Testis (tissue), 3 donors: Measurements from ENCODE around the gene KCNQ1. TPM values are rescaled to one million over a fixed set of nuclear protein-coding genes. Genes with fewer than 3 reads are reported as not detected.

ENCODE experiments used
- DNase-seq: peaks from one replicate; pipeline ENCODE4 v3.0.0-alpha.2; 2019
- H3K27ac ChIP-seq, 2 donors: fragments of 200-600 bp; sonication (generic); one replicate each; pipeline ENCODE4 v1.5.1; 2019
- H3K27me3 ChIP-seq: fragments of 200-600 bp; sonication (generic); one replicate; pipeline ENCODE4 v1.5.1; 2019
- H3K36me3 ChIP-seq: fragments of 200-600 bp; sonication (generic); one replicate; pipeline ENCODE4 v1.5.1; 2017; ENCODE audit warnings: low read depth; ENCODE audit errors: missing control alignments
- H3K4me1 ChIP-seq: fragments of 200-600 bp; sonication (generic); one replicate; pipeline ENCODE4 v1.5.1; 2019
- H3K4me3 ChIP-seq, 2 donors: fragments of 200-600 bp; sonication (generic); one replicate each; pipeline ENCODE4 v1.5.1; 2017 to 2019
- H3K9me3 ChIP-seq: fragments of 200-600 bp; sonication (generic); one replicate; pipeline ENCODE4 v1.5.1; 2017
- CTCF ChIP-seq, 3 experiments: fragments of 450-650 bp in 2 of 3; fragments of 200-600 bp in 1 of 3; sonication (generic) in 1 of 3; IDR thresholded peaks; one replicate each; pipeline ENCODE4 v1.5.1; 2016 to 2019; ENCODE audit warnings: antibody characterized with exemption in 3 of 3, mild to moderate bottlenecking in 2 of 3, moderate library complexity in 1 of 3
- POLR2A ChIP-seq: fragments of 450-650 bp; IDR thresholded peaks from one replicate; pipeline ENCODE4 v1.6.1; 2017; ENCODE audit warnings: antibody characterized with exemption, mild to moderate bottlenecking, moderate library complexity
- WGBS, 2 donors: methylation state at CpG; one replicate each; pipeline ENCODE4 v1.1.5; 2018; 5-methylcytosine and 5-hydroxymethylcytosine counted together
- intact Hi-C: fragments of 100-400 bp; cut with DNase I; formaldehyde crosslinking; loops from one replicate; pipeline ENCODE4 v1.15.1; 2023; ENCODE audit warnings: low total_unique reads
- polyA plus RNA-seq: library from polyadenylated mRNA; stranded (reverse); fragments of 350-450 nt; fragmentation: Illumina TruSeq; extraction: RNeasy Lipid Tissue Mini Kit (QIAGEN cat#74804); gene quantifications from one replicate; pipeline ENCODE4 v1.2.3, GENCODE V29; 2014; ENCODE audit warnings: low read depth, low replicate concordance; ENCODE audit not compliant: insufficient read depth
- total RNA-seq, 2 donors: library from RNA; depleted of rRNA; stranded (reverse); fragments of >200 nt; gene quantifications; one replicate each; pipeline ENCODE4 v1.2.3, GENCODE V29; 2016

Gene KCNQ1
- total and polyA plus RNA-seq, 3 donors from 2014 or later, result 6.0 to 24.2 (median 12.8) TPM

DNA sequence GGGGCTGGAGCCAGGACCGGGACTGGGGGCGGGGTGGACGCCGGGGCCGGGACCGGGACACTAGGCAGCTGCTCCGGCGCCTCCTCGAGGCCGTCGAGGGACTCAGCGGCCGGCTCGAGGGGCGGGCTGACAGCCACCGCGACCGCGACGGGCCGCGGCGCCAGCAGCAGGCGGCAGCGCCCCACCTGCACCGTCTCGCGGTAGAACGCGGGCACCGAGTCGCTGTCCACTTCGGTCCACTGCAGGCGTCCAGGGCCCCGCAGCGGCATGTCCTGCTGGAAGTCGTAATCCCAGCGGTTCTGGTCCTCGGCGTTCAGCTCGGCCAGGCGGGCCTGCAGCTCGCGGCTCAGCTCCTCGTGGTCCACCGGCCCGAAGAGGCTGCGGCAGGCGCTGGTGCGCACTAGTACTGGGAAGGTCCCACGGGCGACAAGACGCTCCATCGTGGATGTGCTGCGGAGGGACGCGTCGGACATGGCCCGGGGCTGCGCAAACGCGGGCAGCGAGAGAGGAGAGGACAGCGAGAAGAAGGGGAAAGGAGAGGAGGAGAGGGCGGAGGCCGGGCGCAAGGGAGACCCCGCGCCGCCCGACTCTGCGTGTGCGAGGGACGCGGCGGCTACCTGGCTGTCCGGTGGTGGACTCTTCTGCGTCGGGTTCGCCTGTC lies 440.3 kb downstream of the KCNQ1 start:
- DNase-seq, result peak; percentile 43
- intact Hi-C loops, result no loop called here
- Histone ChIP-seq H3K4me1 (peaks cover 26% of the 10 kb centered on the region), H3K9me3 (no peaks in the 10 kb centered on the region), H3K36me3 (no peaks in the 10 kb centered on the region), H3K4me3 (peak overlapping the region; percentile 69 to 75), H3K27me3 (no peaks in the 10 kb centered on the region), H3K27ac (peak overlapping the region; percentile 60 to 82)
- 0 to 1% methylated on average over 2 to 69 of the region's 80 CpGs for WGBS, 2 donors
- TF ChIP-seq CTCF (IDR thresholded peaks at IDR 0.05) (peak in 1 of 3 experiments; percentile 13), POLR2A (no peak)

DNA sequence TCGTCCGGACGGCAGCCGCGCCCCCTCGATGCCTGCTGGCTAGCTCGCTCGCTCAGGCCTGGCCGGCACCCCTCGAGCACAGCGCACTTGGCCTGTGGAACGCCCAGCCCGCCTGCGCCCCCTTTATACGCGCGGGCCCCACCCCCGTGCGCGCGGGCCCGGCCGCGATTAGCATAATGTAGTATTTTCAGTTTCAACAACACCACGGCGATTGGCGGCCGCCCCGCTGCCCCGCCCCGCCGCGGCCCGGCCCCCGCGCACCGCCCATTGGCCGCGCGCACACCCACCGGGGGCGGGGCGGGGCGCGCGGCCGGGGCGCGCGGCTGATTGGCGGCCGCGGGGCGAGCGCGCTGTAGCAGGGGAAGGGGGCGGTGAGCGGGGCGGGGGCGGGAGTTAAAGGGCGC lies 440.9 kb downstream of the KCNQ1 start, which contains the start of gene CDKN1C:
Gene CDKN1C, minus strand, starts transcription at position 98 of the 404 bp plus-strand sequence. CDS start 319 bp downstream, outside the sequence.
- Histone ChIP-seq H3K9me3 (no peaks in the 10 kb centered on the region), H3K36me3 (no peaks in the 10 kb centered on the region), H3K27ac (peak within 1 kb of the TSS; percentile 60 to 89), H3K4me1 (peaks cover 31% of the 10 kb centered on the region), H3K27me3 (no peaks in the 10 kb centered on the region), H3K4me3 (peak within 1 kb of the TSS; percentile 69 to 75)
- peak; percentile 92 for DNase-seq
- 0% methylated on average over 5 of the region's 61 CpGs; no CpG with 5 or more reads in 1 of the 2 donors for WGBS, 2 donors
- TF ChIP-seq CTCF (IDR thresholded peaks at IDR 0.05) (no peak), POLR2A (peak; percentile 42)
- intact Hi-C loops, result no loop called here

GRCh38 chr11:2886191-2886894 lies 441.5 kb downstream of the KCNQ1 start:
- DNase-seq, result no peak
- H3K27ac ChIP-seq, result peak overlapping the region; percentile 47 to 89
- 18% methylated on average over 43 of the region's 49 CpGs; no CpG with 5 or more reads in 1 of the 2 donors for WGBS, 2 donors
- intact Hi-C loops, result no loop called here
- no peaks in the 10 kb centered on the region for H3K36me3 ChIP-seq
- peak overlapping the region; percentile 24 to 42 for H3K4me3 ChIP-seq
- no peaks in the 10 kb centered on the region for H3K27me3 ChIP-seq
- no peaks in the 10 kb centered on the region for H3K9me3 ChIP-seq
- H3K4me1 ChIP-seq, result peaks cover 38% of the 10 kb centered on the region
- TF ChIP-seq POLR2A, result no peak
- peak in 1 of 3 experiments; percentile 18 for TF ChIP-seq CTCF (IDR thresholded peaks at IDR 0.05)

DNA sequence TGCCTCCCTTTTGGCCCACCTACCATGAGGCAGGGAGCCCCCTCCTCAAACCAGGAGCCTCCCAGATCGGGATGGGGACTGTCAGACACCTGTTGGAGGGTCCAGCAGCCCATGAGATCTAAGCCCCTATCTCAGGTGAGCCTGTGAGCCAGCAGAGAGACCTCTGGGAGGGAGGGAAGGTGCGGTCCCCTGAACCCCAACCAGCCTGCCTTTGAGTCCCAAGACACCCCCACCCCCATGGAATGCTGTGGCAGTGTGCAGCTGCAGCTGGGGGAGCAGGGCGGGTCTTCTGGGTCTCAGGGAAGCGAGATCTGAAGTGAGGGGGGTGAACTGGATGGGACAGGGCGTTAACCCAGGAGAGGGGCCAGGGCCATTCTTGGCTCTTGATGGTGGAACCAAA lies 442.1 kb downstream of the KCNQ1 start:
- H3K36me3 ChIP-seq, result no peaks in the 10 kb centered on the region
- 91 to 100% methylated on average over 2 to 4 of the region's 5 CpGs for WGBS, 2 donors
- intact Hi-C loops, result no loop called here
- no peak for DNase-seq
- H3K27ac ChIP-seq, result peak overlapping the region; percentile 47 to 89
- H3K9me3 ChIP-seq, result no peaks in the 10 kb centered on the region
- H3K4me1 ChIP-seq, result peaks cover 44% of the 10 kb centered on the region
- H3K27me3 ChIP-seq, result no peaks in the 10 kb centered on the region
- H3K4me3 ChIP-seq, result no peak overlapping the region
- TF ChIP-seq CTCF (IDR thresholded peaks at IDR 0.05) (no peak), POLR2A (no peak)
